ENCODE results near the gene ZBTB12. TPM values are rescaled to one million over a fixed set of nuclear protein-coding genes. Genes with fewer than 3 reads are reported as not detected.

The ZBTB12 gene
- total and polyA plus RNA-seq, 2 of the 8 experiments (the other 6 are each of a cell fraction or from before 2014, with no cell fraction given), result 20.7 to 40.8 TPM

- TF ChIP-seq, protein P1, sequence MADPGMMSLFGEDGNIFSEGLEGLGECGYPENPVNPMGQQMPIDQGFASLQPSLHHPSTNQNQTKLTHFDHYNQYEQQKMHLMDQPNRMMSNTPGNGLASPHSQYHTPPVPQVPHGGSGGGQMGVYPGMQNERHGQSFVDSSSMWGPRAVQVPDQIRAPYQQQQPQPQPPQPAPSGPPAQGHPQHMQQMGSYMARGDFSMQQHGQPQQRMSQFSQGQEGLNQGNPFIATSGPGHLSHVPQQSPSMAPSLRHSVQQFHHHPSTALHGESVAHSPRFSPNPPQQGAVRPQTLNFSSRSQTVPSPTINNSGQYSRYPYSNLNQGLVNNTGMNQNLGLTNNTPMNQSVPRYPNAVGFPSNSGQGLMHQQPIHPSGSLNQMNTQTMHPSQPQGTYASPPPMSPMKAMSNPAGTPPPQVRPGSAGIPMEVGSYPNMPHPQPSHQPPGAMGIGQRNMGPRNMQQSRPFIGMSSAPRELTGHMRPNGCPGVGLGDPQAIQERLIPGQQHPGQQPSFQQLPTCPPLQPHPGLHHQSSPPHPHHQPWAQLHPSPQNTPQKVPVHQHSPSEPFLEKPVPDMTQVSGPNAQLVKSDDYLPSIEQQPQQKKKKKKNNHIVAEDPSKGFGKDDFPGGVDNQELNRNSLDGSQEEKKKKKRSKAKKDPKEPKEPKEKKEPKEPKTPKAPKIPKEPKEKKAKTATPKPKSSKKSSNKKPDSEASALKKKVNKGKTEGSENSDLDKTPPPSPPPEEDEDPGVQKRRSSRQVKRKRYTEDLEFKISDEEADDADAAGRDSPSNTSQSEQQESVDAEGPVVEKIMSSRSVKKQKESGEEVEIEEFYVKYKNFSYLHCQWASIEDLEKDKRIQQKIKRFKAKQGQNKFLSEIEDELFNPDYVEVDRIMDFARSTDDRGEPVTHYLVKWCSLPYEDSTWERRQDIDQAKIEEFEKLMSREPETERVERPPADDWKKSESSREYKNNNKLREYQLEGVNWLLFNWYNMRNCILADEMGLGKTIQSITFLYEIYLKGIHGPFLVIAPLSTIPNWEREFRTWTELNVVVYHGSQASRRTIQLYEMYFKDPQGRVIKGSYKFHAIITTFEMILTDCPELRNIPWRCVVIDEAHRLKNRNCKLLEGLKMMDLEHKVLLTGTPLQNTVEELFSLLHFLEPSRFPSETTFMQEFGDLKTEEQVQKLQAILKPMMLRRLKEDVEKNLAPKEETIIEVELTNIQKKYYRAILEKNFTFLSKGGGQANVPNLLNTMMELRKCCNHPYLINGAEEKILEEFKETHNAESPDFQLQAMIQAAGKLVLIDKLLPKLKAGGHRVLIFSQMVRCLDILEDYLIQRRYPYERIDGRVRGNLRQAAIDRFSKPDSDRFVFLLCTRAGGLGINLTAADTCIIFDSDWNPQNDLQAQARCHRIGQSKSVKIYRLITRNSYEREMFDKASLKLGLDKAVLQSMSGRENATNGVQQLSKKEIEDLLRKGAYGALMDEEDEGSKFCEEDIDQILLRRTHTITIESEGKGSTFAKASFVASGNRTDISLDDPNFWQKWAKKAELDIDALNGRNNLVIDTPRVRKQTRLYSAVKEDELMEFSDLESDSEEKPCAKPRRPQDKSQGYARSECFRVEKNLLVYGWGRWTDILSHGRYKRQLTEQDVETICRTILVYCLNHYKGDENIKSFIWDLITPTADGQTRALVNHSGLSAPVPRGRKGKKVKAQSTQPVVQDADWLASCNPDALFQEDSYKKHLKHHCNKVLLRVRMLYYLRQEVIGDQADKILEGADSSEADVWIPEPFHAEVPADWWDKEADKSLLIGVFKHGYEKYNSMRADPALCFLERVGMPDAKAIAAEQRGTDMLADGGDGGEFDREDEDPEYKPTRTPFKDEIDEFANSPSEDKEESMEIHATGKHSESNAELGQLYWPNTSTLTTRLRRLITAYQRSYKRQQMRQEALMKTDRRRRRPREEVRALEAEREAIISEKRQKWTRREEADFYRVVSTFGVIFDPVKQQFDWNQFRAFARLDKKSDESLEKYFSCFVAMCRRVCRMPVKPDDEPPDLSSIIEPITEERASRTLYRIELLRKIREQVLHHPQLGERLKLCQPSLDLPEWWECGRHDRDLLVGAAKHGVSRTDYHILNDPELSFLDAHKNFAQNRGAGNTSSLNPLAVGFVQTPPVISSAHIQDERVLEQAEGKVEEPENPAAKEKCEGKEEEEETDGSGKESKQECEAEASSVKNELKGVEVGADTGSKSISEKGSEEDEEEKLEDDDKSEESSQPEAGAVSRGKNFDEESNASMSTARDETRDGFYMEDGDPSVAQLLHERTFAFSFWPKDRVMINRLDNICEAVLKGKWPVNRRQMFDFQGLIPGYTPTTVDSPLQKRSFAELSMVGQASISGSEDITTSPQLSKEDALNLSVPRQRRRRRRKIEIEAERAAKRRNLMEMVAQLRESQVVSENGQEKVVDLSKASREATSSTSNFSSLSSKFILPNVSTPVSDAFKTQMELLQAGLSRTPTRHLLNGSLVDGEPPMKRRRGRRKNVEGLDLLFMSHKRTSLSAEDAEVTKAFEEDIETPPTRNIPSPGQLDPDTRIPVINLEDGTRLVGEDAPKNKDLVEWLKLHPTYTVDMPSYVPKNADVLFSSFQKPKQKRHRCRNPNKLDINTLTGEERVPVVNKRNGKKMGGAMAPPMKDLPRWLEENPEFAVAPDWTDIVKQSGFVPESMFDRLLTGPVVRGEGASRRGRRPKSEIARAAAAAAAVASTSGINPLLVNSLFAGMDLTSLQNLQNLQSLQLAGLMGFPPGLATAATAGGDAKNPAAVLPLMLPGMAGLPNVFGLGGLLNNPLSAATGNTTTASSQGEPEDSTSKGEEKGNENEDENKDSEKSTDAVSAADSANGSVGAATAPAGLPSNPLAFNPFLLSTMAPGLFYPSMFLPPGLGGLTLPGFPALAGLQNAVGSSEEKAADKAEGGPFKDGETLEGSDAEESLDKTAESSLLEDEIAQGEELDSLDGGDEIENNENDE (IDR thresholded peaks at IDR 0.05; ENCODE audit: insufficient replicate concordance, low read length), result no peak
- no peak for TF ChIP-seq TCF12 (IDR thresholded peaks at IDR 0.05; ENCODE audit: low read depth, low read length)
- no peak for TF ChIP-seq HDAC6 (IDR thresholded peaks at IDR 0.05; ENCODE audit: low read depth, low read length)
- no peak for TF ChIP-seq CBX8 (IDR thresholded peaks at IDR 0.05; ENCODE audit: borderline replicate concordance, low read depth, low read length)
- TF ChIP-seq HDAC2 (IDR thresholded peaks at IDR 0.05; ENCODE audit: borderline replicate concordance in 1 of 2, low read depth in 2 of 2, low read length in 2 of 2), result no peak
Measured at GRCh38 chr6:31927863-31928671, 26.2 kb upstream of the ZBTB12 start (continued).
